GM18507 (cell line): ENCODE data around the gene THEM4.
"Not testable (repeated sequence)": the region's sequence is repeated elsewhere in the genome, so short reads cannot be mapped to it uniquely, and the experiment has no call there.

Experiments
- DNase-seq: peaks from one replicate; pipeline ENCODE4 v3.0.0; 2011; ENCODE audit warnings: low read depth; ENCODE audit not compliant: insufficient read length; ENCODE audit errors: extremely low spot score
- FAIRE-seq: peaks from 2 replicates; lab custom pipeline; 2011; peaks lifted over from hg19 to GRCh38; lab: Jason Lieb, UNC

THEM4 gene

DNA sequence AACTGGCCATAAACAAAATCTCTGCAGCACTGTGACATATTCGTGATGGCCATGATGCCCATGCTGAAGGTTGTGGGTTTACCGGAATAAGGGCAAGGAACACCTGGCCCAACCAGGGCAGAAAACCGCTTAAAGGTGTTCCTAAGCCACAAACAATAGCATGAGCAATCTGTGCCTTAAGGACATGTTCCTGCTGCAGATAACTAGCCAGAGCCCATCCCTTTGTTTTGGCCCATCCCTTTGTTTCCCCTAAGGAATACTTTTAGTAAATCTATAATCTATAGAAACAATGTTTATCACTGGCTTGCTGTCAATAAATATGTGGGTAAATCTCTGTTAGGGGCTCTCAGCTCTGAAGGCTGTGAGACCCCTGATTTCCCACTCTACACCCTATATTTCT is 8.5 kb downstream of the THEM4 start:
- DNase-seq, FAIRE-seq: not testable (repeated sequence)

DNA sequence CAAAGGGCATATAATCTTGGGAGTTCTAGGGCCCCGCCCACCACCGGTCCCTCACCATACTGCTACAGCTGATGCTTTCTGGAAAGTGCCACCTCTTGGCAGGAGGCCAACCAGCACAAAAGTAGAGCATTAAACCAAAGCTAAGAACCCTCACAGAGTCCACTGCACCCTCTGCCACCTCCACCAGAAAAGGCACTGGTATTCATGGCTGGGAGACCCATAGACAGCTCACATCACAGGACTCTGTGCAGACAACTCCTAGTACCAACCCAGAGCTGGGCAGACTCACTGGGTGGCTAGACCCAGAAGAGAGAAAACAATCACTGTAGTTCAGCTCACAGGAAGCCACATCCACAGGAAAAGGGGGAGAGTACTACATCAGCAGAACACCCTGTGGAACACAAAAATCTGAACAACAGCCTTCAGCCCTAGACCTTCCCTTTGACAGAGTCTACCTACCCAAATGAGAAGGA is 10.8 kb downstream of the THEM4 start:
- DNase-seq, result no peak
- no peak for FAIRE-seq

DNA sequence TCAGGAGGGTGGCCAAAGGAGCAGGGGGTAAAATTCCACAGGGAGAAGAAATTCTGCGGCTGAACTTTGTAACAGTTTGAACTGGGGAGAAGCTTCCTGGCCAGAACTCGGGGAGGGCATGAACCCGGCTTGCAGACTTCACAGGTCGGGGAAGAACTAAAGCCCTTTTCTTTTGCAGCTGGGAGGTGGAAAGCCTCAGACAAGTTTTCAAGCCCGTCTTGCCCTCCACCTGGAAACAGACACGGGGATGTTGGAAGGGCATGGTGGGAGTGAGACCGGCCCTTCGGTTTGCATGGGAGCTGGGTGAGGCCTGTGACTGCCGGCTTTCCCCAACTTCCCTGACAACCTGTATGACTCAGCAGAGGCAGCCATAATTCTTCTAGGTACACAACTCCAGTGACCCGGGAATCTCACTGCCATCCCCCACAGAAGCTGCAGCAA is 11.3 kb downstream of the THEM4 start:
- FAIRE-seq (no peak), DNase-seq (no peak)

DNA sequence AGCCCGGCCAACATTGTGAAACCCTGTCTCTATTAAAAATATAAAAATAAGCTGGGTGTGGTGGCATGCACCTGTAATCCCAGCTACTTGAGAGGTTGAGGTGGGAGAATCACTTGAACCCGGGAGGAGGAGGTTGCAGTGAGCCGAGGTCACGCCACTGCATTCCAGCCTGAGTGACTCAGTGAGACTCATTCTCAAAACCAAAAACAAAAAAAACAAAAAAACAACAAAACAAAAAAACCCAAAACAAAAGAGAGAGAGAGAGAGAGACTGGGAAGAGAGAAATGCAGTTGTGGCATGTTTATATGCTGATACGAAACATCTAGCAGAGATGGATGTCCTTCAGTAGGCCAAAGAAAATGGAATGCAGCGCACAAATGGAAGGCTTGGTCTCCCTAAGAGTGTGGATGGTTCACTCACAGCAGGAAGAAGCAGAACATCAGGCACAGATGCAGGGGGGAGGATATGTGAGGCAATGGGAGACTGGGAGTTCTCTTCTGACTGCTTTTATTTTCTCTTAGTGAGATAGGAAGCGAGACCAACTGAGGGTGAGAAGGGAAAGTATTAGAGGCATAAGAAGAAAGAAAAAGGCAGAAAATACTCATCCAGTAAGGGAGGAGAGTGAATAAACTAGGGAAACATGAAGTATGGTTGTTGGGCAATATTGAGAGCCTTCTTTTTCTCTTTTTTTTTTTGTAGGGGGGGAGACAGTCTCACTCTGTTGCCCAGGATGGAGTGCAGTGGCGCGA is 16.0 kb downstream of the THEM4 start:
- FAIRE-seq, result no peak
- DNase-seq, result no peak

DNA sequence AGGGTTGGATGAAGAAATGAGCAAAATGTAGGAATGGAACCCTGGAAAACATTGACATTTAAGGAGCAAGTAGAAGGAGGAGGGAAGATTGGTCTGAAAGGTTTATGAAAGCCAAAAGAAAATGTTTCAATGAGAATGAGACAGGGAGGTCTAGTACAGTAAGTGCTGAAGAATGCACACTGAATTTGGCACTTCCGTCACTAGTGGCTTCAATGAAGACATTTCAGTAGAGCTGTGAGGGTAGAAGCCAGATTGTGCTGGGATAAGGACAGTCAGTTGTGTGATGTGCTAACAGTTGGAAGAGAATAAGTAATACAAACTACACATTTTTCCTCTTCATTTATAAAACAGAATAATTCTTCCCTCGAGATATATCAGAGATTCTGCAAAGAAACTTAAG is 17.1 kb downstream of the THEM4 start:
- no peak for FAIRE-seq

DNA sequence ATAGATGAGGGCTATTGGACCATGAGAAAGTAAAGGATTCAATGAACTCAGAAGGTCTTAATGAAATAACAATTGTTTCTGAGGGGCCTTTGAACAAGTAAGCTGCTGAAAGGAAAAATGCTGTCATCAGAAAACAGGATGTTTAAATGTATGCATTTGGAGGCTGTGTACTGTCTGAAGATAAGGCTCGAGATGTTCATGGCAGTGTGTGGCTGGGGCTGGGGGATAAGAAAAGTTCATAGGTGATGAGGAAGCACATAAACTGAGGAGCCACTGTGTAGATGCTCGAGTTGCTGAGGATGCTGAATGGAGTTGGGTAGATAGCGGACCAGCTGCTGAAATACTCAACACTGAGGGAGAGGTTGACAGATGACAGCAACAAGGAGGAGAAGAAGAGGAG is 17.8 kb downstream of the THEM4 start:
- DNase-seq, result no peak
- FAIRE-seq, result no peak

More for the DNA sequence above, 17.1 kb downstream of the THEM4 start:
- DNase-seq, result no peak

DNA sequence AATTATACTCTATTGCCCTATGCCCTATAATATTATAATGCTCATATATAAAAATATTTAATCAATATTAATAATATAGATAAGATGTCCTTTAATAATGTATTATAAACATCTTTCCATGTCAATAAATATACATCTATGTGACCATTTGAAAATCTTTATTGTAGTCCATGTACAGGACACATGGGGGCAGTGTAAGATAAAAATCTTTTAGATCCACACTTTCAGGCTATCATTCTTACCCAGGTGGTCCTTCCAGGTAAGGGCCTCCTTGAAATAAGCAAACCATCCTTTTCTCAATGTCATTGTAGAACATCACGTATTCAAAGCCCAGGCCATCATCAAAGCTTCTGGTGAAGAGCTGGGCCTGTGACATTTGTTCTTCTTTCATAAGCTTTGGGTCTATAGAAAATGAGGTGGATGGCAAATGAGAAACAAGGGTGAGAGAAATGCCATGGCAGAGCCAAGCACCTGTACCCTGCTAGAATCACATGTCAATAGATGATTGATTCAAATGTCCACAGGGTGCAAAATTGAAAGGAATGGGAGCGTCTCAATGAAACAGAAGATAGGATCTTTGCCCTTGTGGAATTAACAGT is 20.2 kb downstream of the THEM4 start:
- FAIRE-seq (no peak), DNase-seq (no peak)

DNA sequence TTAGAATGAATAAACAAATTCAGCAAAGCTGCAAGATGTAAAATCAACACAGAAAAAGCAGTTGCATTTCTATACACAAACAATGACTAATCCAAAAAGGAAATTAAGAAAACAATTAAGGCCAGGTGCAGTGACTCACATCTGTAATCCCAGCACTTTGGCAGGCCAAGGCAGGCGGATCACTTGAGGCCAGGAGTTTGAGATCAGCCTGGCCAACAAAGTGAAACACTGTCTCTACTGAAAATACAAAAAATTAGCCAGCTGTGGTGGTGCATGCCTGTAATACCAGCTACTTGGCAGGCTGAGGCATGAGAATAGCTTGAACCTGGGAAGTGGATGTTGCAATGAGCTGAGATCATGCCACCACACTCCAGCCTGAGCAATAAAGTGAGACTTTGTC is 22.3 kb downstream of the THEM4 start:
- DNase-seq (no peak), FAIRE-seq (no peak)

DNA sequence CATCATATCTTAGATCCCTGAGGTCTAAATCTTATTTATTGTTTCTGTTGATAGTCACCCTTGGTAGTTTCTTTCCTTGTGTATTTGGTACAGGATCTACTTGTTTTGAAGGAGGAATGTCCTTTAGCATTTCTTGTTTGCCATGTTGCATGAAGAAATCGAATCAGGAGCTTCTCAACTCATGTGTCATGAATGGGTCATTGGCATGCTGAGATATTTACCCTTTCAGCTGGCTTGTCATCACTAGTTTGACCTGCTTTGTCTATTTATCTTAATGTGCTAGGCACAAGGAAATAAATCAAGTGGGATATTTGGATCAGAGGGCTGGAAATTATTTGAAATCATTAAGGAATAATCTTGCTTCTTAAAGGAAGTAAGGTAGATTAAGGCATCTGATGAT is 23.8 kb downstream of the THEM4 start:
- FAIRE-seq (no peak), DNase-seq (no peak)

DNA sequence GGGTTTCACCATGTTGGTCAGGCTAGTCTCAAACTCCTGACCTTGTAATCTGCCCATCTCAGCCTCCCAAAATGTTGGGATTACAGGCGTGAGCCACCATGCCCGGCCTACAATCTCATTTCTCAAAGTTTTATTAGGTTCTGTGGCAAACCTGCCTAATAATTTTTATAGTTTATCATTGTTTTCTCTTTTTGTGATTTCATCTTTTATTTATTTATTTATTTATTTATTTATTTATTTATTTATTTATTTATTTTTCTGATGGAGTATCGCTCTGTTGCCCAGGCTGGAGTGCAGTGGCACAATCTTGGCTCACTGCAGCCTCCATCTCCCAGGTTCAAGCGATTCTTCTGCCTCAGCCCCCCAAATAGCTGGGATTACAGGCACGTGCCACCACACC is 24.4 kb downstream of the THEM4 start:
- not testable (repeated sequence) for FAIRE-seq, DNase-seq

DNA sequence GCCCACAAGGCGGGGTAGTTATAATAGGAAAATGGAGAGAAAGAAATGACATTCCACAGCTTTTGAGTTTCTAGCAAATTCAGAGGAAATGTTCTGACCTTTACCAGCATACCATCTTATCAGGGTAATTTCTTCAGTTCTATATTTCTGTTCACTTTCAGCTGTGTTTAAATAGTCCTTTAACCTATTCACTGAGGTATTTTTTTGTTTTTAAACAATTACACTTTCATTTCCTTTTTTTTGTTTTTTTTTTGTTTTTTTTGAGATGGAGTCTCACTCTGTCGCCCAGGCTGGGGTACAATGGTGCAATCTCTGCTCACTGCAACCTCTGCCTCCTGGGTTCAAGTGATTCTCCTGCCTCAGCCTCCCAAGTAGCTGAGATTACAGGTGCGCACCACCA is 24.9 kb downstream of the THEM4 start:
- not testable (repeated sequence) for FAIRE-seq, DNase-seq

DNA sequence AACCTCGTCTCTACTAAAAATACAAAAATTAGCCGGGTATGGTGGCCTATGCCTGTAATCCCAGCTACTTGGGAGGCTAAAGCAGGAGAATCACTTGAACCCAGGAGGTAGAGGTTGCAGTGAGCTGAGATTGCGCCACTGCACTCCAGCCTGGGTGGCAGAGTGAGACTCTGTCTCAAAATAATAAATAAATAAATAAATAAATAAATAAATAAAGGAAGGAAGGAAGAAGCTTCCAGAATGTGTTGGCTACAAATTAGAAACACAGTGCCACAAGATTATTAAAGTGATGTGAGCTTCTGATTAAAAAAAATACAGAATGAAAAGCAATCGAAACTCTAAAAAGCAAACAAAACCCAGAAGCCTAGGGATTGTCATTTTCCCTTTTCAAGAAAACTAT is 25.4 kb downstream of the THEM4 start:
- FAIRE-seq, DNase-seq: not testable (repeated sequence)

DNA sequence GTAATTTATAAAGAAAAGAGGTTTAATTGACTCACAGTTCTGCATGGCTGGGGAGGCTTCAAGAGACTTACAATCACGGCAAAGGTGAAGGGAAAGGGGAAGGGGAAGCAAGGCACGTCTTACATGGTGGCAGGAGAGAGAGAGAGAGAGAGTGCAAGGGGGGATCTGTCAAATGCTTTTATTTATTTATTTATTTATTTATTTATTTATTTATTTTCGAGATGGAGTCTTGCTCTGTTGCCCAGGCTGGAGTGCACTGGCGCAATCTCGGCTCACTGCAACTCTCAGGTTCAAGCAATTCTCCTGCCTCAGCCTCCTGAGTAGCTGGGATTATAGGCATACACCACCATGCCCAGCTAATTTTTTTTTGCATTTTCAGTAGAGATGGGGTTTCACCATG is 26.4 kb downstream of the THEM4 start:
- FAIRE-seq, DNase-seq: not testable (repeated sequence)

DNA sequence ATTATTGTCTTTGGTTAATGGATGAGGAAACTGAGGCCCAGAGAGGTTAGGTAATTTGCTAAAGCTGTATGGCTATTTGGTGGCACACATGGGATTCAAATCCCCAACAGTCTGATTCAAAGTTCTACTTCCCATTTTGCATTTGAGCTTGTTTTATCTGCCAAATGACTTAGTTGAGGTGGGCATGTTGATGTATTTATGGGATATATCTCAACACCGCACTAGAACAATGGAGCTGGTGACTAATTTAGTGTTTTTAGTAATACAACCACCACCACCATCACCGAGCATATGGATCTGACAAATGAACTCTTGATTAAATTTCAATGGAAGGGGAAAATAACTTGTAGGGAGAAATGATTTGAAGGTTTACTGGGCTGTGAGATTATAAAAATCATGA is 26.8 kb downstream of the THEM4 start:
- DNase-seq, result no peak
- no peak for FAIRE-seq

DNA sequence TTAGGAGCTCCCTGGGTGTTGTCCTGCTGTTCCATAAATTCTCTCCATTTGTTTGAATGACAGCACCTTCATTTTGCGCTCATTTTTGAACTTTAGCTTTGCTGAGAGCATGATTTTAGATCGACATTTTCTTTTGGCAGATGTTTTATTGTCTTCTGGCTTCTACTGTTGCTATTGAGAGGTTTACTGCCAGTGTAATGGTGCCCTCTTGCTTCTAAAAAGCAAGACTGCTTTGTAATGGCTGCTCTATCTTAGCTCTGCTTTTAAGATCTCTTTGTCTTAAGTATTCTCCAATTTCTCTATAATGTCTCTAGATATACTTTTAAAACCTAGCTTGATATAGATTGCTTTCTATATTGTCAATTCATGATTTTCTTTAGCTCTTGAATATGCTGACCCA is 27.8 kb downstream of the THEM4 start:
- DNase-seq (no peak), FAIRE-seq (no peak)

DNA sequence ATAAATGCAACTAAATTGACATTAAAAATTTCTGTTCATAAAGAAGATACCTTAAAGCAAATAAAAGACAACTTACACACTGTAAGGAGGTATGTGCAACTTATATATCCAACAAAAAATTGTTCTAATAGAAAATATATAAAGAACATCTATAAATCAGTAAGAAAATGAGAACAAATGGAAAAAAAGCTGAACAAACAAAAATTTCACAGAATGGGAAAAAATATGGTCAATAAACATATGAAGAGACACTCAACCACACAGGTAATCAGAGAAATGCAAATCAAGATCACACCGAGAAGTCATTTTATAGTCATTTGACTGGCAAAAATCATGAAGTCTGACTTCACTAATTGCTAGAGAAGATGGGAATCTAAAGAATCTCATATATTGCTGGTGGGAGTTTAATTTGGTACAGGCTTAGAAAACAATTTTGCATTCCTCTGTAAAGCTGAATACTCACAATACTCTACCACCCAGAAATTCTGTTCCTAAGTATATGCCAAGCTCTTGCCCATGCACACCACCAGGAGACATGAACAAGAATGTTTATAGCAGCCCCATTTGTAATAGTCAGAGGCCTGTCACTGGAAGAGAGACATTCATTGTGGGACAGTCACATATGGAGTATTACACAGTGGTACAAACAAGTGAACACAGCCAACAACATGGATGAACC is 33.8 kb downstream of the THEM4 start:
- DNase-seq, result no peak
- no peak for FAIRE-seq

DNA sequence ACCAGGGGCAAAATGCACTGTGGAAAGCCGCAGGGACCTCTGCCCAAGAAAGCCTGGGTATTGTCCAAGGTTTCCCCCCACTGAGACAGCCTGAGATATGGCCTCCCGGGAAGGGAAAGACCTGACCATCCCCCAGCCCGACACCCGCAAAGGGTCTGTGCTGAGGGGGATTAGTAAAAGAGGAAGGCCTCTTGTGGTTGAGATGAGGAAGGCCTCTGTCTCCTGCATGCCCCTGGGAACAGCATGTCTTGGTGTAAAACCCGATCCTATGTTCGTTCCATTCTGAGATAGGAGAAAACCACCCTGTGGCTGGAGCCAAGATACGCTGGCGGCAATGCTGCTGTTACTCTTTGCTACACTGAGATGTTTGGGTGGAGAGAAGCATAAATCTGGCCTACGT is 36.5 kb downstream of the THEM4 start:
- DNase-seq, FAIRE-seq: not testable (repeated sequence)

DNA sequence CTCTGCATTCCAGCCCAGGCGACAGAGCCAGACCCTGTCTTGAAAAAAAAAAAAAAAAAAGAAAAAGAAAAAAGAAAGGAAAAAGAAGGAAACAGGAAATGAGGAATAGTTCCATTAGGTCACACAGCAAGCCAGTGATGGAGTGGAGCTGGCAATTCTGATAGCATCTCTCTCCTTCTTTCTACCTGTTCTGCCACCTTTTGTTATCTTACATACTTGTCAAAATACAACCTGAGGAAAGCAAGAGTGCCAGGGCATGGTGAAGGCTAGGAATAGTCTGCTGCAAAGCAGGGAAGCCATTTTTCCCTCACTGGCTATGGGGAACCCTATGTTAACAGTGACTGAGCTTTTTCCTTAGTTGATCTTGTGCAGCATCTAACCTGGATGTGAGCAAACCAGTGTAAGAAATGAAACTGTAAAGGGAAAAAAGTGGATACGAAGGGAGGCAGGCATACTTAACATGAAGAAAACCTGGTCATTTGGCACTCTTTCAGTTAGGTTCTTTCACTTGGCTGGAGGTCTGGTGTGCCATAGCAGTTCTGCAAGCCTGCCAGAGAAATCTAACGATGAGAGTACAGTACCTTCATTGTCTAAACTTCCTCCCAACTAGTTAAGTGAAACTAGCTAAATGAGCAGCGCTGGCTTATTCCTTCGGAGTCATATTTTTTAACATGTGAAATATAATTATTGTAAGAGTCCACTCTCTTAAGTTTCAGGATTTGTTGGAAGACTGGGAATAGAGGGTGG is 37.9 kb downstream of the THEM4 start:
- FAIRE-seq, result no peak
- DNase-seq, result no peak

DNA sequence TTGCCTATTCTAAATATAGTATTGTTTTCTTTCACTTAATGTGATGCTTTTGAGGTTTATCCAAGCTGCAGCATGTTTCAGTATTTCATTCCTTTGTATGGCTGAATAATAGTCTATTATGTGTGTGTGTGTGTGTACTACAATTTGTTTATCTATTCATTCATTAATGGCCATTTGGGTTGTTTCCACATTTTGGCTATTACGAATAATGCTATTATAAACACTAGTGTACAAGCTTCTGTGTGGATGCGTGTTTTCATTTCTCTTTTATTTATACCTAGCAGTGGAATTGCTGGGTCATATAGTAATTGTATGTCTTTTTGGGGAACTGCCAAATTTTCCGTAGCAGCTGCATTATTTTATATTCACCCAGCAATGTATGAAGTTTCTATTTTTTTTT is 40.8 kb downstream of the THEM4 start:
- no peak for DNase-seq
- no peak for FAIRE-seq
